HepG2 (cell line): ENCODE results near the gene CROCC. TPM values are rescaled to one million over a fixed set of nuclear protein-coding genes. Genes with fewer than 3 reads are reported as not detected.

Experiments used
- ATAC-seq: fragments of 200-7000 bp; cut with Tn5 transposase; 3 replicates; pipeline ENCODE4 v1.9.1; 2020; ENCODE audit warnings: mild to moderate bottlenecking, moderate library complexity
- BruUV-seq: library from RNA; stranded (reverse); fragments of 400-500 nt; replicated peaks from 2 replicates; lab custom pipeline; 2021; lab: Mats Ljungman, UMichigan
- CTCF ChIA-PET: fragments of 300-600 bp; formaldehyde crosslinking; extraction: SDS; loops from one replicate; lab custom pipeline; 2021; ENCODE audit warnings: low total read pairs, inconsistent platforms, low intra/inter-chr PET ratio; lab: Yijun Ruan, JAX
- POLR2A ChIA-PET: fragments of 350-600 bp; sonication (Branson Sonifier 250); formaldehyde crosslinking; loops from one replicate; lab custom pipeline; 2020; ENCODE audit warnings: antibody characterized with exemption, inconsistent platforms; lab: Yijun Ruan, JAX
- DNase-seq: peaks from one replicate; pipeline ENCODE4 v3.0.0-alpha.2; 2015; ENCODE audit warnings: low spot score
- FAIRE-seq: peaks from 3 replicates; lab custom pipeline; 2011; peaks lifted over from hg19 to GRCh38; lab: Jason Lieb, UNC
- H2AFZ ChIP-seq: one replicate; pipeline ENCODE4 v1.6.1; 2011; ENCODE audit warnings: low read length, inconsistent platforms
- H3K27ac ChIP-seq: fragments of 300-600 bp; 3 replicates; pipeline ENCODE4 v1.8.0; 2011; ENCODE audit warnings: mixed run types, mild to moderate bottlenecking, mixed read lengths, low read length, inconsistent platforms; ENCODE audit not compliant: insufficient read depth; ENCODE audit errors: extremely low read length
- H3K27me3 ChIP-seq, 2 experiments: fragments of 200-600 bp in 1 of 2; 2 replicates in 1 of 2; 3 replicates in 1 of 2; pipeline versions ENCODE4 v1.6.0 to v1.8.0; 2011; ENCODE audit warnings: low read length in 2 of 2, mild to moderate bottlenecking in 2 of 2, moderate library complexity in 2 of 2, inconsistent platforms in 1 of 2; ENCODE audit not compliant: insufficient read depth in 2 of 2, control insufficient read depth in 1 of 2
- H3K36me3 ChIP-seq, 2 experiments: fragments of 200-600 bp in 1 of 2; replicated peaks in 1 of 2; 2 replicates in 1 of 2; 3 replicates in 1 of 2; pipeline versions ENCODE4 v1.5.1 to v1.8.0; 2011; ENCODE audit warnings: low read length in 2 of 2, inconsistent platforms in 1 of 2; ENCODE audit not compliant: insufficient read depth in 2 of 2, control insufficient read depth in 1 of 2
- H3K4me1 ChIP-seq: 2 replicates; pipeline ENCODE4 v1.5.1; 2012; ENCODE audit warnings: low read length, inconsistent platforms; ENCODE audit not compliant: insufficient read depth
- H3K4me2 ChIP-seq: 2 replicates; pipeline ENCODE4 v1.6.0; 2011; ENCODE audit warnings: low read depth, low read length, inconsistent platforms
- H3K4me3 ChIP-seq, 3 experiments: fragments of 200-600 bp in 1 of 3; sonication (generic), shearing (Covaris generic) in 1 of 3; replicated peaks in 1 of 3; 2 replicates each; pipeline ENCODE4 v1.5.1; 2011 to 2016; ENCODE audit warnings: low read length in 3 of 3, inconsistent platforms in 2 of 3, low read depth in 2 of 3, mild to moderate bottlenecking in 2 of 3, control low read depth in 1 of 3, mixed read lengths in 1 of 3; ENCODE audit not compliant: insufficient read depth in 1 of 3
- H3K79me2 ChIP-seq: one replicate; pipeline ENCODE4 v1.6.1; 2011; ENCODE audit warnings: low read length, inconsistent platforms; ENCODE audit not compliant: insufficient read depth
- H3K9ac ChIP-seq: 2 replicates; pipeline ENCODE4 v1.6.0; 2011; ENCODE audit warnings: mild to moderate bottlenecking, low read depth, low read length, inconsistent platforms; ENCODE audit not compliant: insufficient read depth
- H3K9me3 ChIP-seq: 2 replicates; pipeline ENCODE4 v1.5.1; 2012; ENCODE audit warnings: mild to moderate bottlenecking, low read length
- H4K20me1 ChIP-seq: 2 replicates; pipeline ENCODE4 v1.6.0; 2011; ENCODE audit warnings: inconsistent platforms, mild to moderate bottlenecking, low read length, moderate library complexity; ENCODE audit not compliant: insufficient read depth
- CREB1 ChIP-seq, 2 experiments: fragments of 450-650 bp in 1 of 2; IDR thresholded peaks; 2 replicates each; pipeline ENCODE4 v1.6.1; 2016 to 2017; ENCODE audit warnings: control low read depth in 1 of 2, mild to moderate bottlenecking in 1 of 2, missing compliant biosample characterization in 1 of 2, missing genetic modification characterization in 1 of 2
- NAIF1 ChIP-seq: sonication (generic); formaldehyde crosslinking; IDR thresholded peaks from 2 replicates; pipeline ENCODE4 v1.5.0; 2020; ENCODE audit warnings: mild to moderate bottlenecking, missing genetic modification reagents, borderline replicate concordance
- RARA ChIP-seq: IDR thresholded peaks from 2 replicates; pipeline ENCODE4 v1.6.1; 2016; ENCODE audit warnings: missing genetic modification reagents, missing compliant biosample characterization
- ZNF143 ChIP-seq: sonication (generic); formaldehyde crosslinking; IDR thresholded peaks from 2 replicates; pipeline ENCODE4 v1.4.0; 2020; ENCODE audit warnings: missing genetic modification reagents
- ZNF546 ChIP-seq: sonication (generic); formaldehyde crosslinking; conservative IDR thresholded peaks from 2 replicates; pipeline ENCODE4 v1.8.1; 2023; ENCODE audit warnings: mild to moderate bottlenecking, missing genetic modification reagents
- WGBS: methylation state at CpG from one replicate; pipeline ENCODE4 v1.1.6; 2017; ENCODE audit warnings: low lambda C conversion rate; 5-methylcytosine and 5-hydroxymethylcytosine counted together
- in situ Hi-C: cut with HindIII; loops from 2 replicates; pipeline ENCODE4 v1.10.0; 2017; ENCODE audit warnings: low pct_unique_long_range_greater_than_20kb; ENCODE audit not compliant: extremely low pct_ligation_motif_present
- intact Hi-C: fragments of 100-400 bp; cut with micrococcal nuclease; formaldehyde crosslinking; loops from one replicate; pipeline ENCODE4 v1.10.0; 2022; ENCODE audit not compliant: unreplicated experiment
- polyA plus RNA-seq, 8 experiments: library from polyadenylated mRNA; depleted of rRNA in 3 of 8; stranded (reverse) in 7 of 8; unstranded in 1 of 8; fragments of >200 nt; fragmentation: Illumina TruSeq in 4 of 8; extraction: Trizol in 4 of 8; gene quantifications; 2 replicates each; pipeline versions ENCODE4 v1.2.1 to v1.2.3, GENCODE V29; 2011 to 2016; ENCODE audit warnings: low read depth in 4 of 8, missing spikeins in 1 of 8, mixed read lengths in 1 of 8; ENCODE audit not compliant: insufficient read depth in 1 of 8
- total RNA-seq, 5 experiments: library from RNA; depleted of rRNA; stranded (reverse); fragments of >200 nt; fragmentation: Illumina TruSeq; extraction: Trizol; gene quantifications; 2 replicates each; pipeline ENCODE4 v1.2.3, GENCODE V29; 2016; ENCODE audit warnings: low read depth in 1 of 5

The CROCC gene
- total and polyA plus RNA-seq, 2 of the 13 experiments (the other 11 are each of a cell fraction or from before 2014, with no cell fraction given), result 7.8 to 15.5 TPM

GRCh38 chr1:16924216-16924918 is 2.6 kb downstream of the CROCC start (continued):
- no peak for TF ChIP-seq ZNF143
- no peak for TF ChIP-seq ZNF546

DNA sequence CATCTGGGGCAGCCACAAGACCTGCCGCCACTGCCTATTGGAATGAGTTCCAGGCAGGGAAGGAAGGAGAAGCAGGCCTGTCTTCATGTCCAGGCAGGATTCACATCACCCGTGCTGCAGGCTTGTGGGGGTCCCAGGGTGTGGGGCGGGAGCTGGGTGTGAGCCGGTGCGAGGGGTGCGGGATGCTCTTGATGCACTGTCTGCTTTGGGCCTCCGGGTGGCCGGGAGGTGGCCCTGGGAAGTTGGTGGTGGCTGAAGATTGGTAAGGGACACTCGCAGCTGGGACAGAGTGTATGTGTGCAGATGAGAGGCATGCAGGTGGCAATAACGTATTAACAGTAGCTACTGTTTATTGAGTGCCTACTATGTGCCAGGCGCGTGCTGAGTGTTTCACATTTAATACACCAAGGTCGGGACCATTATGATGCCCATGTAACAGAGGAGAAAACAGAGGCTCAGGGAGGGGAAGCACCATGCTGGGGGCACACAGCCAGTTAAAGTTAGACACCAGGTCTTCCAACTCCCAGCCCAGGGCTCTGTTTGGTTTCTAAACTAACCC is 3.3 kb downstream of the CROCC start:
- ChIA-PET POLR2A (no interaction called here), CTCF (no interaction called here)
- Histone ChIP-seq H3K9me3 (no peaks in the 10 kb centered on the region), H4K20me1 (no peaks in the 10 kb centered on the region), H3K4me1 (peaks cover 8% of the 10 kb centered on the region; the same call in 1 of the 2 replicates), H3K79me2 (no peaks in the 10 kb centered on the region), H3K9ac (no peak overlapping the region), H3K4me2 (no peak overlapping the region), H3K4me3 (no peak overlapping the region), H3K27me3 (no peaks in the 10 kb centered on the region; a peak in 2 of 5 replicates), H2AFZ (no peak overlapping the region), H3K27ac (no peak overlapping the region), H3K36me3 (no peaks in the 10 kb centered on the region)
- intact Hi-C loops, result no loop called here
- FAIRE-seq (no peak), DNase-seq (no peak), ATAC-seq (peak; percentile 17; the same call in 2 of the 3 replicates)
- in situ Hi-C loops, result no loop called here
- no TSS peak for BruUV-seq
- no peak for TF ChIP-seq NAIF1 (CRISPR knock-in tag)
- TF ChIP-seq CREB1 (IDR thresholded peaks at IDR 0.05), result no peak
- TF ChIP-seq CREB1 (CRISPR knock-in tag; IDR thresholded peaks at IDR 0.05), result no peak
- no peak for TF ChIP-seq RARA (CRISPR knock-in tag)
- 37% methylated on average over 13 of the region's 13 CpGs for WGBS
